TTC549 (cell line): ENCODE data around the gene PTPRN2.

Experiments
- FAIRE-seq: peaks from 2 replicates; lab custom pipeline; 2012; peaks lifted over from hg19 to GRCh38; lab: Jason Lieb, UNC

The PTPRN2 gene

DNA sequence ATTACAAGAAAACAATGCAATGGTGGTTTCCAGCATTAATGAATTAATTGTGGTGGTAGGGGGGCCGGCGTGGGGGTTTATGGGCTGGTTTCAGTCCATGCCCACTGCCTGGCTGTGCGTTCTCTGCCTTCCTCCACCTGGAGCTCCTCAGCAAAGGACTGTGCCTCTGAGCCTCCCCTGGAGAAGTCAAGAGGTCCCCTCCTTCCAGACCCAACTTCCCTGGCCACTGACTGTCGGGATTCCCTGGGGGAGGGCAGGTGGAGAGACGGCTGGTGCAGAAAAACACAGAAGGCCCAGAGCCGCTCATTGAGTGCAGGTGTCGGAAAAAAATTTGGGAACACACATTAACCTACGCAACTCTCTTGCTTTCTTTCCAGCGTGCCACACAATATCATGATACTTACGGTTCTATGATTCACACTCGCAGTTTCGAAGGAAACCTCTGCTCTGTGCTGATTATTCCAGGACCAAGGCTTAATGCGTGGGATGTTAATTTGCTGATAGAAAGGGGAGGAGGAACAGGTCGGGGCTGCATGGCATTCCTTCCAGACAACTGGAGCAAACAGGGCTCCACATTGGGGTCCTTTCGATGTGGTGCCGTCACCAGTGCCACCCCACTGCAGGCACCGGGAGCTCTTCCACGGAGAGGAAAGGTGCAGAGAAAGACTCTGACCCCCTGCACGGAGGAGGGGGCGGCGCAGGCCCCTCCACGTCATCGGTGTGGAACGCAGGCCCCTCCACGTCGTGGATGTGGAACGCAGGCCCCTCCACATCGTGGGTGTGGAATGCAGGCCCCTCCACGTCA is 744.1 kb downstream of the PTPRN2 start:
- FAIRE-seq, result no peak

DNA sequence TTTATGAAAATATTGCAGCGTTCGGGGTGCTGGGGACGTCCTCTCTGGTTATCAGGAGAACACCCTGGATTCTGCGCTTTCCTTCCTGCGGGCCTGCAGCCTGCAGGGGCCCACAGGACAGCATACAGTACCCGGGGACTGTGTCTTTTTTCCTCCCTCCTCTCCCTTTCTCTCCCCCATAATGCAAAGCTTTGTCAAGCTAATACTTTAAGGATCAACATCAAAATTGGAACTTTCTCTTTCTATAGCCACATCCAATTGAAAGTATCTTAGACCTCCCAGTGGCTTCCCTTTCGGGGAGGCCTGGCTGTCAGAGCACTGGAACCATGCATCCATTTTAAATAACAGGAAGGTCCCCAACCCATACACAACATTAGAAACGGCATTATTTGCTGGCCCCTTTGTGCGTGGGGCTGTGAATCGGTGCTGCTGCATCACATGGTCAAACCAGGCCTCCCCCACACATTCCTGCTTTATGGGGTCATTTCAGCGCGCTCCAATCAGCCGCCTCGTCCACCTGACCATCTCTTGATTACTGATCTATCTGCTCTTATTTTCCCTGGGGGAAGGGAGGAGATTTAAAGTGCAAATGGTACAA is 745.8 kb downstream of the PTPRN2 start:
- FAIRE-seq, result no peak

GRCh38 chr7:157840914-157841772 is 746.5 kb downstream of the PTPRN2 start:
- no peak for FAIRE-seq

- no peak for FAIRE-seq
These were observed 747.3 kb downstream of the PTPRN2 start for GRCh38 chr7:157840174-157840913.

DNA sequence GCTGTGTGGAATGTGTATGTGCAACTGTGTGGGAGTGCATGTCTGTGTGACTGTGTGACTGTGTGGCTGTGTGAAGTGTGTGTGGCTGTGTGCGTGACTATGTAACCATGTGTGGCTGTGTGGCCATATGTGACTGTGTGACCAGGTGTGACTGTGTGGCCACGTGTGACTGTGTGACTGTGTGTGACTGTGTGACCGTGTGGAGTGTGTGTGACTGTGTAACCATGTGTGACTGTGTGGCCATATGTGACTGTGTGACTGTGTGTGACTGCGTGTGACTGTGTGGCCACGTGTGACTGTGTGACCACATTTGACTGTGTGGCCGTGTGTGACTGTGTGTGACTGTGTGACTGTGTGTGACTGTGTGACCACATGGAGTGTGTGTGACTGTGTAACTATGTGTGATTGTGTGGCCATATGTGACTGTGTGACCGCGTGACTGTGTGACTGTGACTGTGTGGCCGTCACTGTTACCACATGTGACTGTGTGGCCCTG is 747.9 kb downstream of the PTPRN2 start:
- no peak for FAIRE-seq

GRCh38 chr7:157839226-157839625 is 748.4 kb downstream of the PTPRN2 start:
- FAIRE-seq, result no peak

GRCh38 chr7:157837561-157837960 is 750.1 kb downstream of the PTPRN2 start:
- FAIRE-seq, result no peak

- no peak for FAIRE-seq
These were observed 750.6 kb downstream of the PTPRN2 start for GRCh38 chr7:157837047-157837446.

- FAIRE-seq, result no peak
These were observed 753.0 kb downstream of the PTPRN2 start for GRCh38 chr7:157834501-157835163.

GRCh38 chr7:157832866-157833607 is 754.6 kb downstream of the PTPRN2 start:
- FAIRE-seq, result no peak

GRCh38 chr7:157832421-157832820 is 755.2 kb downstream of the PTPRN2 start:
- no peak for FAIRE-seq

GRCh38 chr7:157832006-157832405 is 755.6 kb downstream of the PTPRN2 start:
- FAIRE-seq, result no peak

- no peak for FAIRE-seq
These were observed 756.3 kb downstream of the PTPRN2 start for GRCh38 chr7:157831143-157831905.

GRCh38 chr7:157830331-157830730 is 757.3 kb downstream of the PTPRN2 start:
- no peak for FAIRE-seq

GRCh38 chr7:157829491-157829890 is 758.1 kb downstream of the PTPRN2 start:
- FAIRE-seq, result no peak

DNA sequence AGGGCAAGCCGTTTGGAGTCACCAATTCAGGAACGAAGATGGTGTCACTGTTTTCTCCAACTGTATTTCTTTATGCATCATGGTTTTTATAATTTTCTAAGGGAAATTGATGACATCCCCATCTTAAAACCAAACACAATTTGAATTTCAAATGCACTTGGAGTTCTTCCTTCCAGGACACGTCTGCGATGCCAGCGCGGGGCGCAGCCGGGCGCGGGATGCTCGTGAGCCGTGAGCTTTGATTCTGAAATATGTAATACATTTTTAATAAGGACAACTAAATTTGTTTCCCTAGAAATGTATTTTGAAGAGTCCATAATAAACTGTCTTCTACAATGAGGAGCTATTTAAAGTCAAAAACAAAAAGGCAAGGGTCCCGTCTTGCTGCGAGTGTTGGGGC is 758.7 kb downstream of the PTPRN2 start:
- FAIRE-seq, result no peak

DNA sequence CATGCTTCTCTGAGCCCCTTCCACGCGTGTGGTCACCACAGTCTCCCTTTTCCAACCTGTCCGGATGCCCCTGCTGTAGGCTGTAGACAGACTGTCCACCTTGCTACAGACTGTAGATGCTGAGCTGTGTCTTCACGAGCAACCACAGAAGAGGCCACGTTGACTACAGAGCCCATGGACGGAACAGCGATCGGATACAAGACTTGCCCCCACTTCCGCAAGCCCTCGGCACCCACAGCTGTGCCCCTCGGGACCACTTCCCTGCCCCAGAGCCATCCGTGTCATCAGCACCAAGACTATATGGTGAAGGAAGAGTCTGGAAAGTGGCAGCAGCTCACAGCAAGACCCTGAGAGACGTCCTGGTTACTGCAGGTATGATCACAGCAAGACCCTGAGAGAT is 759.4 kb downstream of the PTPRN2 start:
- FAIRE-seq, result no peak

- FAIRE-seq, result no peak
These were observed 759.8 kb downstream of the PTPRN2 start for GRCh38 chr7:157827863-157828160.

DNA sequence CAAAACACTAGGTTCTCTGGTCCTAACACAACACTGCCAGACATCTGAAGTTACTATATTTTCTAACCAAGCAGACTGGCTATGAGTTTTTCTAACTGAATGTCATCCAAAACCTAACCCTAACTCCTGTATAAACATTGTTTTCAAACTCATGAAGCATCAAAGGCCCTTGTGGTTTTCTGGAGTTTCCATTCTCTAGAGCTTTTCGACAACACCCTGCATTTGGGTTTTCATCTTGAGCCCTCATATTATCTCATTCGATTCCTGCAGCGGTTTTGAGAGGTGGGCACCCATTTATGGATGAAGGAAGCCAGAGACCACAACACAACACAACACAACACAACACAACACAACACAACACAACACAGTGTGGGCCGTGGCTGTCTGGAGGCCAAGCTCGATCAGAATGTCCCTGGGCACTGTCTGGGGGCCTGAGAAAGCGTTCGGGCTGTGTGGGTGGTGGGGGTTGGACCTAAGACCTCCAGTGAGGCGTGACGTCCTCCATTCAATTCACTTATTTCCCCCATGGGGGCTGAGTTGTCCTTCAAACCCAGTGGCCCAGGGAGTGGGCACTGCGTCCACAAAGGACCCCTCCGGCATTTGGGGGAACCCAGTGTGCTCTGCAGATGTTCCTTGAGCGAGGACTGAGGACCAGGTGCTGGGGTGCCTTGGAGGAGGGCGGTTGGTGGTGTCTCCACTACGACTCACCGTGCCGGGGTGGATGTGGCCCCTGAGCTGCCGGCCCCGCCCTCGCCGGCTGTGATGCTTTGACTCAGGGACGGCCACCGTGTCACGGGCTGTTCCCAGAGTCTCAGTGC is 760.4 kb downstream of the PTPRN2 start:
- no peak for FAIRE-seq
